HG02970 (cell line): ENCODE results near the gene WDR33.

Experiments
- ATAC-seq: cut with Tn5 transposase; IDR thresholded peaks from one replicate; pipeline ENCODE4 v1.9.1; 2021; ENCODE audit warnings: mild to moderate bottlenecking, moderate library complexity, moderate number of reproducible peaks; ENCODE audit not compliant: unreplicated experiment, low FRiP score

WDR33 gene

DNA sequence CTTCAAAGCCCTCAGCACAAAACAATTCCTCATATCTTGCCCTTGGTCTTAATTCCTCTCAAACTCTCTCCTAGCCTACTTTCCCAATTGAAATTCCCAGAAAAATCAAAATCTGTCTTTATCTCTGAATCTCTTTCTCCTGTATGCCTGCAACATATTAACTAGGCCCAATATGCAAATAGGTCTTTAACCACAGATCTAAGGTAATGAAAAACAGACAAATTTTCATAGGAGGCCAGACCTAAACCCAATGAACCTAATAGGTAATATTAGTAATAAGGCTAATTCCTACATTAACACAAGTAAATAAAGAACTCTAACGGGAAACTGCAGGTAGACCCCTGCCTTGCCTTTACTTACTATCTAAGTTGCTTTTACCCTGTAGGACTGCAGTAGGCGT is 41.4 kb downstream of the WDR33 start:
- ATAC-seq: no peak

- no peak for ATAC-seq
These were observed 42.0 kb downstream of the WDR33 start for GRCh38 chr2:127768775-127769479.

DNA sequence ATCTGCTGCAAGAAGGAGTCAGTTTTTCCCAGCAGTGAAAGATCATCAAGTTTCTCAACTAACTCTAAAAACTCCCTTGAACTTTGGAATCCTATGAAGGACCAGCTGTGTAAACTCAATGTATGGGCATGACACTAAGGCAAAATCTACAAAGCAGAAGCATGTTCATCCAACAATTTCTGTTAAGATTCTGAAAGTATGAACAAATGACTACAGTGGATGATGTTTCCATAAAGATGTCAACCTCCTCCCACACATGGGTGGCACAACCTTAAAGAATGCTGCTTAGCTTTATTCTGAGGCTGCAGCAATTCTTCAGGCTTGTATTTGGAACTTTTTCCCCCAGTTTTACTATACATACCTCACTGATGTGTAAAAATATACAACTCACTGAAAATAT is 47.2 kb downstream of the WDR33 start:
- ATAC-seq: no peak

- no peak for ATAC-seq
These were observed 48.1 kb downstream of the WDR33 start for GRCh38 chr2:127762846-127763245.

GRCh38 chr2:127762441-127762840 is 48.5 kb downstream of the WDR33 start:
- no peak for ATAC-seq

GRCh38 chr2:127759931-127760330 is 51.0 kb downstream of the WDR33 start:
- no peak for ATAC-seq

DNA sequence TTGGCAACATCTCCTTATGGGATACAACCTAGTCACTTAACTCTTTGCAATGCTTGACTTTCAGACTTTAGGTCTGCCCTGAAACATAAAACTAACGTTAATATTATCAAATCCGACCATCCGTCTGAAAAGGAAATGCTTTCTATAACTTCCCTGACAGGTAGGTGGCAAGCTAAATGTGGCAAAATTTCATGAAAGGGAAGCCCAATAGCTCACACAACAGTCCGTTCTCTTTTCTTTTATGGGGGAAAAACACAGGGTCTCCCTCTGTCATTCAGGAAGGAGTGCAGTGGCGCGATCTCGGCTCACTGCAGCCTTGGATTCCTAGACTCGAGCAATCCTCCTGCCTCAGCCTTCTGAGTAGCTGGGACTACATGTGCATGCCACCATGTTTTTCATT is 56.8 kb downstream of the WDR33 start:
- ATAC-seq: no peak

GRCh38 chr2:127753374-127753773 is 57.6 kb downstream of the WDR33 start:
- ATAC-seq: no peak

DNA sequence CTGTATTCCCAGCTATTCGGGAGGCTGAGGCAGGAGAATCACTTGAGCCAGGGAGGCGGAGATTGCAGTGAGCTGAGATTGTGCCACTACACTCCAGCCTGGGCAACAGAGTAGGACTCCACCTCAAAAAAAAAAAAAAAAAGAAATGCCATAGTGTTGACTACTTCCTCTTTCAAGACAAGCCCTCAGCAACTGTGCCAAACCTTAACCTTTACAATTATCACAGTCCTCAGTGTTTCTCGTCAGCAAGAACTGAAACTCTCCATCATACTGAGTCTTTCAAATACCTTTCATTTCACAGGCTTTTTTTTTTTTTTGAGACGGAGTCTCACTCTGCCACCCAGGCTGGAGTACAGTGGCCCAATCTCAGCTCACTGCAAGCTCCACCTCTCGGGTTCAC is 61.4 kb downstream of the WDR33 start:
- peak; percentile 90 for ATAC-seq

GRCh38 chr2:127747621-127748020 is 63.4 kb downstream of the WDR33 start:
- no peak for ATAC-seq

- no peak for ATAC-seq
These were observed 67.4 kb downstream of the WDR33 start for GRCh38 chr2:127743477-127744026.

DNA sequence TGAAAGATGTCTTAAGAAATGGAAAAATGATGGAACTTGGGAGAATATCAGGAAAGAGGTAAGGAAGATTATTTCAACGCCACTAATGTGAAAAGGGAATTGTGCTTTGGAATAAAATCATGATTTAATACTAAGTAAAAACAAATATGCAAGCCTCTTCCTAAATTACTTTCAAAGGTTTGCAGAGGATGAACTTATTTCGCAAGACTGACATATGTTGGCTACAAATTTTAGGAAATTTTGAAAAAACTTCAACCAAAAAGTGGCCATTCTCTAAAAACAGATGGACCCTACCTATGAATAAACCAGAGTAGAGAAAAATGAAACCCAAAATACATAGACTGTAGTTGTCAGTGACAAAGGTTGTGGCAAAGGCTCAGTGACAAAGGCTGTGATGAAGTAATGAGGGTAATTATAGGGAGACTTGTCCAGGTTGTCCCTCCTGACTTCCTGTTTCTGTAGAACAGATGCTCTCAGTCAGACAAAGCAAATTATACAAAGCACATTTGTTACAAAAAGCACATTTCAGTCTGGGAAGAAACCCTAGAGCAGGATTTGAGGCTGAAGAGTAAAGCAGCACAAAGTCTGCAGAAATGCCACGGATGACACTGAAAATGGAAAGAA is 70.2 kb downstream of the WDR33 start:
- ATAC-seq: no peak

- ATAC-seq: no peak
These were observed 71.2 kb downstream of the WDR33 start for GRCh38 chr2:127739800-127740199.

DNA sequence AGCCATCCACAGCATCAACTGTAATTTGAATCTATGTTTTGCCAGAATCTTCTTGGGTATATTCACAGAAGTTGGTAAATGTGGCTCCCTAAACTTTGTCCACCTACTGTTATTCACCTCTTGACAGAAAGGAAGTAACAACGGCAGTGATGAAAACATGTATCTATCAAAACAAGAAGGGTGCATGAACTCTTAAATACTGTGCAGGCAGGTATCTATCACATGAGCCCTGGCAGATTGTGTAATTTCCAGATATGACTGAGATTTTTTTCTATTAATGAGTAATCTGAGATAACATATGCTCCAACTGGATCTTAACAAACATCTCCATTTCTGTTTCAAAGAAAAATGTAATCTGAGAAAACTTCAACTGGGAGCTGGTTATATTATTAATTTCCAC is 73.1 kb downstream of the WDR33 start:
- ATAC-seq: no peak

DNA sequence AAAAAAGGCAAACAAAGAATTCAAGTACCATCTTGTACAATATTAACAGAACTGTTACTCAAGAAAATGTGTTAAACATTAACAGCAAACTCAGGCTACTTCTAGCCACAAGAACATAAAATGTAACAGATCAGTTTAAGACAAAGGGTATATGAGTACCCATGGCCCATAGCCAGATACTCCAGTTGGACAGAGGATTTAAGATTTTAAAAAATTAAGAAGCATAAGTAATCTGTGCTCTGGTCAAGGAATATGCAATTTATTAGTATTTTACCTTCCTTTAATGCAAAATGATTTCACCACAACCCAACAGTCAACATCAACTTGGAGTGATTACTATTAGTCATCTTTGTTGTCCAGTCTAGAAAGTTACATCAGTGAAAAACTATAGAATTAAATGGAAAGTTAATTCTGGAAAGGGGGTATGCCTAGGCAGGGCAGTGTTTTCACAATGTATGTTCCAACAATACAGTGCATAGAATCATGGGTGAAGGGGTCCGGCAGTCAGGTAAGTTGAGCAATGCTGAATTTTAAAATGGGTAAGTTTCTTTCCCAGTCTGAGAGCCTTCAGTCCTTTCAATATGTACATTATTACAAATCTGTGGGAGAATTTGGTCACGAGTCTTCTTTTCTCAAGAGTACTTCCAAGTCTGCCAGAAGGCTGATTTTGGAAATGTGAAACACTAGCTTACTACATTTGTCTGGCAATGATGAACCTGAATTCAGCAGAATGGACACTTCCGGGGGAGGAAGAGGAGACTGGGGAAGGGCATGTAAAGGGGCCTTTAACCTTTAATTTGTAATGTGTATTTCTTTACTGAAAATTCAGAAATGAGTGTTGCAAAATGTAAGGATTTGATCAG is 75.2 kb downstream of the WDR33 start:
- ATAC-seq: no peak

DNA sequence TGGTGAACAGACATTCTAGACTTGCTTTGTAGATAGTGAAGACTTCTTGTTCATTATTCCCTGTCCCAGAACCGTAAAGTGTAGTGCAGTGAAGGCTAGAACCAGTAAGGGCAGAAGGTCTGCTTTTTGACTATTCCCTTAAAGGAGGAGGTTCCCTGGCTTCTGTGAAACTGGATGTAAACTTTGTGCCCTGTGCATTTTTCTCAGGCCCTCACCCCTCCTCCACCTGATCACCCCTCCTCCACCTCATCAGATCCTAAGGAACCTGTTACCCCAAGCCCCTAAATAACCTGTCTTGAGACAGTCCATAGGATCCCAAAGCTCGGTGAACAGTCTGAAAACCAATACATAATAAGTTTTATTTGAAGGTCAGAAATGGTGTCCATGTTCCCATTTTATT is 75.9 kb downstream of the WDR33 start:
- ATAC-seq: no peak

DNA sequence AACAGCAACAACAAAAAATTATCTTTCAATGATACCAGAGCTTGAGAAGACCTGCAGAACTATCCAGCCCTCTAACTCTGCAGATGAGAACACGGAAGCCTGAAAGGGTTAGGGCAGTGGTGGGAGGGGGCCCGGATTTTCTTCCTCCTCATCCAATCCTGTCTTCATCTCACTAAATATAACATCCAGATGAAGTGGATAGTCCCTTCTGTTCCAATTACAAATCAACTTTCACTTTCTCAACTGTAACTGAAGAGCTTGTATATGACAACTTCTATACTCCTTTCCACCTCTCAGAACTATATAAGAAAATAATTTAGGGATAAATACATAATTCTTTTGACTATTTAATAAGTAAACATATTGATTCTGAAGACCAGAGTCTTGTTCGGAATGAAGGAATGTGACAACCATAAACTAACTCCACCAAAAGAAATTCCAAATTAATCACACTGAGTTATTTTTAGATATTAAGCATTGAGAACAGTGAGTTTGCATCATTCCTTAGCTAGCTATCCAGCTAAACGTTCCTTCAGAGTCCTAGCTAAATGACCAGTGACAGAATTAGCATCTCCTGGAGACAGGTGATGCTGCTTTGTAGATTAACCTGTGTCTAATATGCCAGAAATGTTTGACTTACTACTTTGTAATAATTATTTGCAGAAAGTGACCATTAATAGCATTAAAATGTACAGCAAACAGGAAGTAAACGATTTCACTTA is 77.0 kb downstream of the WDR33 start:
- no peak for ATAC-seq

- no peak for ATAC-seq
These were observed 77.7 kb downstream of the WDR33 start for GRCh38 chr2:127733113-127733815.

DNA sequence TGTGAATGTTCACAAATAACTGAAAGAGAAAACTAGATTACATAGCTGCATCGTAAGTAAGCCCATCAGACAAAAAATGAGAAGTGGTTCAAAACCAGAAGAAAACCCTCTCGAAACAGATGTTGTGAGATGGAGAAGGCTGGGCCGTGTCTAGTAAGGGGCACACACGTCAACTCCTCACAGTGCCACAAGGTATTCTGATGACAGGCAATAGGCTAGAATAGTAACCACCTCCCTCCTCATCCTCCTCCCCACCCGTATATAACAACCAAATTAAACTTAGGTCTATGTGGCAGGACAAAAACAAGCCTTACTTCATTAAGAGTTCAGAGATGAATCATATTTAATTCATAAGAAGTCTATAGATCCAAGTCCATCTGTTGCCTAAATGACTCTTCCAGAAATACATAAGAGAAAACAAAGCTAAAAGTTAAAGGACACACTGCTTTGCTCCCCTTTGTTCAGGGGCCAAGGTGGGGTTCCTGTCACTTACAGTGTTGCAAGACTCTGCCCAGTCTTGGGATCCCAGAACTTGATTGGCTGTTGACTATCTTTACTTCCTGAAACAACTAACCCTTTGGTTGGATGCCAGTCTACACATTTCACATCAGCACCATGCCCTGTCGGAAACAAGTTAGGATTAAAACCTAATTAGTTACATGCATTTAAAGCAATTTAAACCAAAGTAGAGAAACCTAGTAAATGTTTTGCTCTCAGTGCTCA is 84.7 kb downstream of the WDR33 start:
- ATAC-seq: no peak
